ENCODE results near the gene MTSS2. TPM values are rescaled to one million over a fixed set of nuclear protein-coding genes. Genes with fewer than 3 reads are reported as not detected.

MTSS2 gene
- total and polyA plus RNA-seq, 2 of the 4 experiments (the other 2 are of a cell fraction) = 9.1 to 86.2 TPM

DNA sequence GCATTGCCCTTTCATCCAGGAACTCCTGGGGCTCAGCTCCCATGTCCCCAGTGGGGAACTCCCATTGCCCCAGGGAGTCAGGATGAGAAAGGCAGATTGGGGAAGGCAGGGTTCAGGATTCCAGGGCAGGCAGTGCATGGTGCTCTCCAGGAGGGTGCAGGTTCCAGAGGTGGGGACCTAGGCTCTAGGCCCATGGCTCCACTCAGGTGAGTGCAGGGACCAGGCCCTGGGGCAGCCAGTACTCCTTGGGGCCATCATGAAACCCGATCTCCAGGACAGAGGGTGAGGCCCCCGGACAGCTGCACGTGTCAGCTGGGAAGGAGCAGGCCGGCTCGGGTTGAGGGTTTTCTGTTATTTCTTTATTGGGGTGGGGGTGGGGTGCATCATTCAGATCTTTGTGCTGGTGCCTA lies 1.3 kb upstream of the MTSS2 start:
- Histone ChIP-seq H2BK20ac (ENCODE audit: low read depth, low read length) (peak overlapping the region; percentile 89), H4K5ac (ENCODE audit: low read depth, low read length) (peak overlapping the region; percentile 80), H2AK5ac (ENCODE audit: low read depth, low read length) (peak overlapping the region; percentile 100), H3K4me2 (ENCODE audit: low read depth, low read length) (no peak overlapping the region), H4K8ac (ENCODE audit: low read depth in 2 of 2, low read length in 2 of 2) (peak overlapping the region; percentile 92 to 98; a peak in 2 of 4 replicates), H3K27me3 (ENCODE audit: control insufficient read depth, insufficient read depth, low read length) (no peaks in the 10 kb centered on the region), H3K4me3 (ENCODE audit: insufficient read depth, low read depth, low read length) (no peak overlapping the region), H3K27ac (ENCODE audit: insufficient read depth, low read length) (peak overlapping the region; percentile 68), H3K18ac (ENCODE audit: low read depth, low read length) (peak overlapping the region; percentile 74), H4K20me1 (ENCODE audit: insufficient read depth, low read length) (peaks cover 31% of the 10 kb centered on the region), H3K9me3 (ENCODE audit: control insufficient read depth, insufficient read depth, low read length) (no peaks in the 10 kb centered on the region), H3K56ac (ENCODE audit: extremely low read depth, insufficient read depth, low read length) (no peak overlapping the region), H3K79me1 (ENCODE audit: low read depth in 1 of 2, low read length in 2 of 2) (peaks cover 0 to 63% of the 10 kb centered on the region in 2 experiments), H2BK120ac (ENCODE audit: low read depth, low read length) (peak overlapping the region; percentile 93), H3K9me1 (ENCODE audit: insufficient read depth, low read length) (peaks cover 44% of the 10 kb centered on the region), H3K4ac (ENCODE audit: low read depth, low read length) (peak overlapping the region; percentile 99), H4K91ac (ENCODE audit: insufficient read depth, low read depth, low read length) (peak overlapping the region; percentile 97), H3K36me3 (ENCODE audit: control insufficient read depth, insufficient read depth, low read length) (peaks cover 12% of the 10 kb centered on the region), H2AFZ (replicated peaks; ENCODE audit: low read length, poor library complexity) (no peak overlapping the region), H3K9ac (ENCODE audit: low read depth, low read length) (no peak overlapping the region), H3K4me1 (ENCODE audit: control insufficient read depth, insufficient read depth, low read length) (peaks cover 61% of the 10 kb centered on the region), H2BK15ac (ENCODE audit: low read depth, low read length) (peak overlapping the region; percentile 99; the same call in 2 of the 3 replicates), H3K23ac (ENCODE audit: low read depth, low read length) (peak overlapping the region; percentile 89), H3K14ac (replicated peaks; ENCODE audit: low read depth, low read length) (peak overlapping the region; percentile 96), H2BK5ac (ENCODE audit: low read depth, low read length, poor library complexity, severe bottlenecking) (peak overlapping the region; percentile 81), H2AK9ac (replicated peaks; ENCODE audit: low read depth, low read length, poor library complexity) (peak overlapping the region; percentile 90)
- dilution Hi-C loops (cut with HindIII; ENCODE audit: low sequenced_read_pairs, unreplicated experiment) (no loop called here), in situ Hi-C loops (cut with MboI; ENCODE audit: low sequenced_read_pairs) (loop anchor here (5.0 to 25.0 kb wide), 2 partner anchors 50 to 675 kb away; partner anchors contain the start of gene CALB2), intact Hi-C loops (cut with micrococcal nuclease) (loop anchor here (5.0 kb wide), 1 partner anchor 670 kb away; the partner anchor contains the start of gene CALB2)
- no CpG with 5 or more reads among the region's 5 CpGs for WGBS, 2 experiments (ENCODE audit: extremely low coverage in 2 of 2, insufficient read length in 1 of 2)
- POLR2A ChIA-PET (ENCODE audit: unreplicated experiment) = interaction anchor here (1.0 to 1.4 kb wide), 5 partner anchors 16 to 73 kb away, joined by 3 to 7 read pairs (median 4); no protein-coding TSS in a partner anchor
- DNase-seq (no peak), ATAC-seq (ENCODE audit: low read depth) (no peak)
- CTCF ChIA-PET = interaction anchor here (0.8 to 2.8 kb wide), 5 partner anchors 16 to 85 kb away, joined by 3 to 8 read pairs (median 4); no protein-coding TSS in a partner anchor
- BruUV-seq (replicated peaks) = no TSS peak
- TF ChIP-seq MAFK (IDR thresholded peaks at IDR 0.05; ENCODE audit: low read depth, low read length) = no peak
- TF ChIP-seq BHLHE40 (IDR thresholded peaks at IDR 0.05; ENCODE audit: low read depth, low read length) = 0 out of 2 replicates have a peak, but pooled peaks have one; percentile 41

All from IMR-90 (cell line).